ENCODE results near the gene AFF1. TPM values are rescaled to one million over a fixed set of nuclear protein-coding genes. Genes with fewer than 3 reads are reported as not detected.

The AFF1 gene
- total RNA-seq, 4 donors from 2014 or later = 105 to 152 (median 111) TPM

DNA sequence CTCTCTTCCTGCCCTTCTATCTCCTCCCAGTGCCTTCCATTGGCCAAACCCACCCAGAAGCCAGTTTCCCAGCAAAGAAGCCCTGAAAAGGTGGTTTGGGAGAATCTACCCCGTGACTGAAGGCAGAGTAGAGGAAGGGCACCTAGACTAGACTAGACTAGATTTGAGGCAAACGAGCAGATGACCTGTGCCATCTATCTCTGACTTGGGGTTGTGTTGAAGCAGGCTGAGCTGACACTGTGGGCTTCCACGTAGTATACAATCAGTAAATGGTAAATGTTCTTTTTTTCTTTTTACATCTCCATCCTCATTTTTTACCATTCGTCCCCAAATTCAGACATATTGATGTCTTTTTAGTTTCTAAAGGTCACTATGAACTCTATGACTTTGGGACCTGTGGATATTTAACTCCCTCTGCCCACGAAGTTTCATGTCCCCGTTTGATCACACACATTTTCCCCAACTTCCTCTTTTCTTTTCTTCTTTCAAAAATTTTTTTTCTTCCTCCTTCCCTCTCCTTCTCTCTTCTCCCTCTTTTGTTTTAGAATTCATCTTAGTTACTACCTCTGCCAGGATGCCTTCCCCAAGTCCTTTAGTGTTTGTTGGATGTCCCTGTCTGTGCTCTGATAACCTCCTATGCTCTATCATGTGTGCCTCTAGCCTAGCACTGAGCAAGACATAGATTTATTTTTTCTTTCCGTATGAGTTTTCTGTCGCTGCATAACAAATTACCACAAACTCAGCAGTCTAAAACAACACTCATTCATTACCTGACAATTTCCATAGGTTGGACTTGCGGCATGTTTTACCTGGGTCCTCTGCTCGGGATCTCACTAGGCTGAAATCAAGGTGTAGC is 6.2 kb upstream of the AFF1 start:
- 82 to 85% methylated on average over 10 of the region's 10 CpGs for WGBS, 2 donors

DNA sequence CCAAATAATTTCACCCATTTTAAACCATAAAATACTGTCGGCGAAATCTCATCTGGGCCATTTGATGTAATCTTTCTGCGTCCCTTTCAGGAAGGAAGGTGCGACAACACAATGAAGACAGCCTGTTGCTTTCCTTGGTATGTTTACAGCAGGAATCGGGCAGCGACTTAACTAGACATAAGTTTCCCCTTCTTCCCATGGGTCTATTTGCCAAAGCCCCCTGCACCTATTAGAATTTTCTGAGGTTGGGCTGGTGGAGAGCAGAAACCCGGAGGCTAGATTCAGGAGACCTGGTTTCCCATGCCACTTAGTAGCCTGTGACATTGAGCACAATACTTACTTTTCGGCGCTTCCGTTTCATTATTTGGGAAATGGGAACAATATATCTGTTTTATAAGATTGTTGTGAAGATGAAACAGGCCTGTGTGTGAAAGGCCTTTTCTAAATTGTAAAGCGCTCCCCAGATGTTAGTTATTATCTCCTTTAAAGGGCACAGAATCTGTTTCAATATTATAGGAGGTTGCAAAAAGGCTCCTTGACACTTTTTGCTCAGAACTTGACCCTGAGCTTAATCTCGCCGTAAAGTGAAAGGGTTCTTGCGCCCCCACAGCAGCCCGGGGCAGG is 552 bp upstream of the AFF1 start:
- 10 to 19% methylated on average over 14 to 15 of the region's 15 CpGs for WGBS, 2 donors
- Histone ChIP-seq H3K9me3 (no peaks in the 10 kb centered on the region), H3K36me3 (peaks cover 0 to 15% (median 2%) of the 10 kb centered on the region in 3 donors), H3K27me3 (no peaks in the 10 kb centered on the region), H3K4me3 (peak overlapping the region; percentile 47 to 85 (median 80)), H3K27ac (peak overlapping the region; percentile 80 to 93 (median 93)), H3K4me1 (peaks cover 0 to 38% (median 13%) of the 10 kb centered on the region in 4 donors)
- TF ChIP-seq EP300 (IDR thresholded peaks at IDR 0.05) (peak in 1 of 2 donors; percentile 37), POLR2A (IDR thresholded peaks at IDR 0.05) (no peak)
- TF ChIP-seq, protein P1, sequence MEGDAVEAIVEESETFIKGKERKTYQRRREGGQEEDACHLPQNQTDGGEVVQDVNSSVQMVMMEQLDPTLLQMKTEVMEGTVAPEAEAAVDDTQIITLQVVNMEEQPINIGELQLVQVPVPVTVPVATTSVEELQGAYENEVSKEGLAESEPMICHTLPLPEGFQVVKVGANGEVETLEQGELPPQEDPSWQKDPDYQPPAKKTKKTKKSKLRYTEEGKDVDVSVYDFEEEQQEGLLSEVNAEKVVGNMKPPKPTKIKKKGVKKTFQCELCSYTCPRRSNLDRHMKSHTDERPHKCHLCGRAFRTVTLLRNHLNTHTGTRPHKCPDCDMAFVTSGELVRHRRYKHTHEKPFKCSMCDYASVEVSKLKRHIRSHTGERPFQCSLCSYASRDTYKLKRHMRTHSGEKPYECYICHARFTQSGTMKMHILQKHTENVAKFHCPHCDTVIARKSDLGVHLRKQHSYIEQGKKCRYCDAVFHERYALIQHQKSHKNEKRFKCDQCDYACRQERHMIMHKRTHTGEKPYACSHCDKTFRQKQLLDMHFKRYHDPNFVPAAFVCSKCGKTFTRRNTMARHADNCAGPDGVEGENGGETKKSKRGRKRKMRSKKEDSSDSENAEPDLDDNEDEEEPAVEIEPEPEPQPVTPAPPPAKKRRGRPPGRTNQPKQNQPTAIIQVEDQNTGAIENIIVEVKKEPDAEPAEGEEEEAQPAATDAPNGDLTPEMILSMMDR (IDR thresholded peaks at IDR 0.05) = no peak
- peak in 1 of 2 donors; percentile 12 for DNase-seq (ENCODE audit: low spot score in 2 of 2)

More for the DNA sequence above, 6.2 kb upstream of the AFF1 start:
- no peaks in the 10 kb centered on the region for H3K27me3 ChIP-seq
- H3K27ac ChIP-seq = peak overlapping the region in 2 of 4 donors; percentile 64 to 68
- no peaks in the 10 kb centered on the region for H3K9me3 ChIP-seq
- H3K36me3 ChIP-seq = peaks cover 0 to 24% (median 2%) of the 10 kb centered on the region in 3 donors
- H3K4me1 ChIP-seq = peaks cover 0 to 8% (median 1%) of the 10 kb centered on the region in 4 donors
- TF ChIP-seq, protein P1 (IDR thresholded peaks at IDR 0.05) = no peak
- no peak for TF ChIP-seq POLR2A (IDR thresholded peaks at IDR 0.05)
- no peak for TF ChIP-seq EP300 (IDR thresholded peaks at IDR 0.05)
- DNase-seq (ENCODE audit: low spot score in 2 of 2) = no peak
- no peak overlapping the region for H3K4me3 ChIP-seq

DNA sequence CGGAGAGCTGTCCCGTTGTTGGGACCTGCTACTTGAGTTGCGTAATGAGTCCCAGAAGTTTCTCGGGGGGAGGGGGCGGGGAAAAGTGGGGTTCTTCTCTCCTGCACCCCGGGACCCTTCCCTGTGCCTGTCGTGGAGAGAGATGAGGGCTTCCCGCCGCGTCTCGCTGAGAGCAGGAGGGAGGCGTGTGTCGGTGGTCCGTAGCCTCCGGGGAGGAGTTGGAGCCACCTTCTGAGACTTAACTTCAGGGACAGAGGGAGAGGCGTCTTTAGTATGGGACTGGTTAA is 698 bp downstream of the AFF1 start:
- no peak for DNase-seq (ENCODE audit: low spot score in 2 of 2)
- Histone ChIP-seq H3K4me3 (peak overlapping the region; percentile 78 to 88 (median 84)), H3K27ac (peak overlapping the region; percentile 80 to 93 (median 93)), H3K36me3 (peaks cover 0 to 14% (median 2%) of the 10 kb centered on the region in 3 donors), H3K9me3 (no peaks in the 10 kb centered on the region), H3K4me1 (peaks cover 0 to 51% (median 24%) of the 10 kb centered on the region in 4 donors), H3K27me3 (no peaks in the 10 kb centered on the region)
- TF ChIP-seq POLR2A (IDR thresholded peaks at IDR 0.05) = no peak
- TF ChIP-seq EP300 (IDR thresholded peaks at IDR 0.05) = no peak
- TF ChIP-seq, protein P1 (IDR thresholded peaks at IDR 0.05) = no peak
- WGBS, 2 donors = 0 to 2% methylated on average over 11 to 15 of the region's 16 CpGs

DNA sequence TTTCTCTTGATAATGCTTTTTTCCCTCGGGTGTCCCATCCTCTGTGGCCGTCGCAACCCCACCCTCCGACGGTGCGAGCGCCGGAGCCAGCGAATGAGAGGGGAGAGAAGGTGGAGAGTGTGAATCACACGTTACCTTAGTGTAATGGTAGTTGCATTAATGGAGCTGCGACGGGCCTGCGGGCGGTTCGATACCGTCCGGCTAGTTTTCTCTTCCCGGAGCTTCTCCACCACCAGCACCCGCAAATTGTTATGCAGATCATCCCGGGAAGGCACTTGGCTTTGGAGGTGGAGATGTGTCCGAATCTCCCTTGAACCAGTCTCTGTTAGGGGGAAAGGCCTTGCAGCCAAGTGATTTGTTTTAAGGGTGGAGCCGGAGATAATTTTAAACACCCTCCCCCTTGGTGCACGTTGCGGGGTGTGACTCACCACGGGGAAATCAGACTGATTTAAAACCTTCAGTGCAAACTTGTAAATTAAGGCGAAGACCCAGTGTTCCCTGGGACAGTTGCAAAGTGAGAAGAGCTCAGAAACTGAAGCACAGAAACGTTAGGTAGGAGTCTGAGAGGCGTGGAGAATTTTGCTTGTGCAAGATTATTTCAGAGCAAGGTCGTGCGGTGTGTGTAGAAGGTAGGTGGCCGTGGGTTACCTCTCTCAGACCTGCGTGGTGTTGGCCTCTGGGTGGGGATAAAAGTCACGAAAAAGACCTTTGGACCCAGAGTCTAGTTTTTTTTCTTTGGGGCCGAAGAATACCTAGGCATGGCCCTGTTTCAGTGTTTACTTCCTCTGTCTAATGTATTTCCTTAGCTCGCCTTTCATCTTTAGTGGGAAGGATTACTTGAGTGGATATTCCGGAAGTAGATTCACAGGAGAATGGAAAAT is 1.3 kb downstream of the AFF1 start:
- DNase-seq (ENCODE audit: low spot score in 2 of 2) = peak; percentile 15 to 63
- WGBS, 2 donors = 19% methylated on average over 36 of the region's 36 CpGs
- H3K36me3 ChIP-seq = peaks cover 0 to 8% (median 2%) of the 10 kb centered on the region in 3 donors
- H3K4me1 ChIP-seq = peaks cover 0 to 56% (median 27%) of the 10 kb centered on the region in 4 donors
- H3K9me3 ChIP-seq = no peaks in the 10 kb centered on the region
- H3K27ac ChIP-seq = peak overlapping the region; percentile 80 to 93 (median 93)
- H3K4me3 ChIP-seq = peak overlapping the region; percentile 78 to 88 (median 84)
- H3K27me3 ChIP-seq = no peaks in the 10 kb centered on the region
- TF ChIP-seq, protein P1 (IDR thresholded peaks at IDR 0.05) = no peak
- TF ChIP-seq EP300 (IDR thresholded peaks at IDR 0.05) (peak in 1 of 2 donors; percentile 55), POLR2A (IDR thresholded peaks at IDR 0.05) (peak; percentile 21 to 35)
